ENCODE measurements around the gene TEX19. TPM values are rescaled to one million over a fixed set of nuclear protein-coding genes. Genes with fewer than 3 reads are reported as not detected.

TEX19 gene
- total and polyA plus RNA-seq, 11 donors: not detected

DNA sequence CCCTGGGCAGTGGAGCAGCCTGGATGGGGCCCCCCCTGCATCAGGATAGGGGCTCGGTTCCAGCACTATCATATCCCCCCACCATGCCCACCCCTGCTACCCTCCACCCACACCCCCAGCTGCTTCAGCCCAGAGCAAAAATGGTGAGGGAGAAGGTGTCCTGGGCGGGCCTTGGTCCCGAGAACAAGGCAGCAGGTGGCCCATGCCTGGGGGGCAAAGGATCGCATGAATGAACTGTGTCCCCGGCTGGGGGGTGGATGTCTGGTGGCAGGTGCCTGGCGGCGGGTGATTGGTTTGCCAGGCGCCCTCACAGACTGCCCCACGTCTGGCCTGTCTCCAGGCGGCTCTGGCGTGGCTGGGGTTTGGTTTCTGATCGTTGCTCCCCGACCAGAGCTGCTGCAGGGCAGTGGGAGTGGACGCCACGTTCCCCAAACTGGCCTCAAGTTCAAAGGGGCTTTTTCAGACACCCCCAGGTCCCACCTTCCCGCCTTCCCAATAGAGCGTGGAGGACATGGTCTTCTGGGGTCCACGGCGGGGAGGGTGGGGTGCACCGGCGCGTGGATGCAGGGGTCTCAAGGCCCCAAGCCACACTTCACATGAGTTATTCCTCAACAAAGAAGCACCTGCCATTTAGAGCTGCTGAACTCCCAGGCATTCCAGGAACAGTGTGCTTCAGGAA, 25.1 kb downstream of the TEX19 start:
- DNase-seq (peak in 1 of 5 donors; percentile 18), ATAC-seq (no peak)
- peaks cover 0 to 28% (median 0%) of the 10 kb centered on the region in 9 donors for H3K27me3 ChIP-seq
- TF ChIP-seq POLR2A (IDR thresholded peaks at IDR 0.05): no peak
- TF ChIP-seq, protein P1, sequence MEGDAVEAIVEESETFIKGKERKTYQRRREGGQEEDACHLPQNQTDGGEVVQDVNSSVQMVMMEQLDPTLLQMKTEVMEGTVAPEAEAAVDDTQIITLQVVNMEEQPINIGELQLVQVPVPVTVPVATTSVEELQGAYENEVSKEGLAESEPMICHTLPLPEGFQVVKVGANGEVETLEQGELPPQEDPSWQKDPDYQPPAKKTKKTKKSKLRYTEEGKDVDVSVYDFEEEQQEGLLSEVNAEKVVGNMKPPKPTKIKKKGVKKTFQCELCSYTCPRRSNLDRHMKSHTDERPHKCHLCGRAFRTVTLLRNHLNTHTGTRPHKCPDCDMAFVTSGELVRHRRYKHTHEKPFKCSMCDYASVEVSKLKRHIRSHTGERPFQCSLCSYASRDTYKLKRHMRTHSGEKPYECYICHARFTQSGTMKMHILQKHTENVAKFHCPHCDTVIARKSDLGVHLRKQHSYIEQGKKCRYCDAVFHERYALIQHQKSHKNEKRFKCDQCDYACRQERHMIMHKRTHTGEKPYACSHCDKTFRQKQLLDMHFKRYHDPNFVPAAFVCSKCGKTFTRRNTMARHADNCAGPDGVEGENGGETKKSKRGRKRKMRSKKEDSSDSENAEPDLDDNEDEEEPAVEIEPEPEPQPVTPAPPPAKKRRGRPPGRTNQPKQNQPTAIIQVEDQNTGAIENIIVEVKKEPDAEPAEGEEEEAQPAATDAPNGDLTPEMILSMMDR (IDR thresholded peaks at IDR 0.05): no peak
- peak overlapping the region in 1 of 12 donors; percentile 18 for H3K27ac ChIP-seq
- H3K9me3 ChIP-seq: no peaks in the 10 kb centered on the region
- peaks cover 3 to 31% (median 15%) of the 10 kb centered on the region in 12 donors for H3K4me1 ChIP-seq
- H3K36me3 ChIP-seq: no peaks in the 10 kb centered on the region
- H3K4me3 ChIP-seq: no peak overlapping the region
- intact Hi-C loops (cut with DNase I): no loop called here
- WGBS, 4 donors: 68 to 80% (median 72%) methylated on average over 16 to 22 of the region's 22 CpGs

DNA sequence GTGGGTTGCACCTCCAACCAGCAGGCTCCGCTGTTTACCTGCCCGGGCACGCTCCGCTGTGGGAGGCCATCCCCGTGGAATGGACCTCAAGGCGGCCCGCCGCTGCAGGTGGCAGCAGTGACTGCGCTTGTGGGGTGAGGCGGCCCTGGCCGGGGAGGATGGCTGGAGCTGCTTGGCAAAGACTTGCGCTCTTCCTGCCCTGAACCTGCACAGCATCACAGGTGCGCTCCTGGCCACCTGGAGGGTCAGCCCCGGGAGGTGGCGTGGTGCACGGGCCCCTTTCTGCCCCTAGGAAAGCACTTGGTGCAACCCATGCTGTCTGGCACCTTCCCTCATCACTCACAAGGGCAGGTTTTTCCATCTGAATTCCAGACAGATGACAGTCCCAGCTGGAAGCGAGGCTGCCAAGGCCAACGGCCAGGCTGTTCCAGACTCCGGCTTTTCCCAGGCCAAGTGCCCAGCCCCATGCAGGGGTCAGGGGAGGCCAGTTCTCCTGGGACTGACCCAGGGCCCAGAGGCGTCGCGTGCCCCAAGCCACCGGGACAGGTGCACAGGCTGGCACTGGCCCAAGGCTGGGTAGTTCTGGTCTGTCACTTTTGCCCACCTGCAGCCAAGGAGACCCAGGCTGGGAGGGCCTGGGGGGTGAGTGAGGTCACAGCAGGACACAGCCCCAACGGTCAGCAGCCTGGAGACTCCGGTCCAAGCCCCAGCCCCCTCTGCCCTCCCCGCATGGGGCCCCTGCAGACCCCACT, 25.9 kb downstream of the TEX19 start:
- TF ChIP-seq, protein P1 (IDR thresholded peaks at IDR 0.05): no peak
- no peak for TF ChIP-seq POLR2A (IDR thresholded peaks at IDR 0.05)
- Histone ChIP-seq H3K4me3 (no peak overlapping the region), H3K27me3 (peaks cover 0 to 22% (median 0%) of the 10 kb centered on the region in 9 donors), H3K36me3 (no peaks in the 10 kb centered on the region), H3K4me1 (peaks cover 3 to 31% (median 15%) of the 10 kb centered on the region in 12 donors), H3K27ac (peak overlapping the region in 4 of 12 donors; percentile 18 to 52 (median 36)), H3K9me3 (no peaks in the 10 kb centered on the region)
- WGBS, 4 donors: 35 to 49% (median 39%) methylated on average over 17 to 26 of the region's 26 CpGs
- ATAC-seq: peak; percentile 57 to 79 (median 74)
- intact Hi-C loops (cut with DNase I): no loop called here
- DNase-seq: peak; percentile 40 to 75 (median 69)

DNA sequence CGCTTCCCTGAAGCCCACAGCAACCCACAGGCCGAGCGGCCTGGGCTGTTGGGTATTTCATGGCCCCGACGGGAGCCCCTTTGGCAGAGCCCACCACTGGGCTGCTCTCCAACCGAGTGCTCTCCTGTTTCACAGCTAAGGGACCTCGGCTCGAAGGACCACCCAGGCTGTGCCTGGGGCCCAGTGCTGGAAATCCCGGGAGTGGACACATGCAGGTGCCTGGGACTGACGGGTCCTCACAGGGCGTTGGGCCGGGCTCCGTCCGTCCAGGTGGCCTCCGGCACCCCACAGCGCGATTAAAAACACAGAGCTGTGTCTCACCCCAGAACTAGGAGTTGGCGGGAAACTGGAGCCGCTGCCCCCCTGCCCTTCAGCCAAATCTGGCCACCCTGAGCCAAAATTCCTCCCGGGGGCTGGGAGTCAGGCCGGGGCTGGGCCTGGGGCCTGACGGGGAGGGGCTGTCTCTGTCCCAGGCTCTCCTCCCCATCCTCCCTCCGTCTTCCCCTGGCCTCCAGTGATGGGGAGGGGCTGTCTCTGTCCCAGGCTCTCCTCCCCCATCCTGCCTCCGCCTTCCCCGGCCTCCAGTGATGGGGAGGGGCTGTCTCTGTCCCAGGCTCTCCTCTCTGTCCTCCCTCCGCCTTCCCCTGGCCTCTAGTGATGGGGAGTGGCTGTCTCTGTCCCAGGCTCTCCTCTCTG, 26.7 kb downstream of the TEX19 start:
- Histone ChIP-seq H3K27me3 (peaks cover 0 to 22% (median 0%) of the 10 kb centered on the region in 9 donors), H3K36me3 (peaks cover 0 to 4% (median 0%) of the 10 kb centered on the region in 9 donors), H3K27ac (peak overlapping the region in 3 of 12 donors; percentile 32 to 52 (median 39)), H3K4me3 (no peak overlapping the region), H3K4me1 (peaks cover 3 to 31% (median 15%) of the 10 kb centered on the region in 12 donors), H3K9me3 (no peaks in the 10 kb centered on the region)
- intact Hi-C loops (cut with DNase I): no loop called here
- 42 to 63% (median 53%) methylated on average over 18 to 26 of the region's 26 CpGs for WGBS, 4 donors
- DNase-seq (peak in 2 of 5 donors; percentile 28 to 55), ATAC-seq (peak in 1 of 4 donors; percentile 15)
- TF ChIP-seq, protein P1 (IDR thresholded peaks at IDR 0.05): no peak
- TF ChIP-seq POLR2A (IDR thresholded peaks at IDR 0.05): no peak
